Measurements from ENCODE around the gene BHLHA15. TPM values are rescaled to one million over a fixed set of nuclear protein-coding genes. Genes with fewer than 3 reads are reported as not detected.

Gene BHLHA15
- total and polyA plus RNA-seq, 9 of the 15 experiments (the other 6 are each of a cell fraction or from before 2014, with no cell fraction given): 0.22 to 2.0 (median 1.1) TPM; not detected in 4

GRCh38 chr7:98168181-98168903 lies 42.9 kb upstream of the BHLHA15 start (continued):
- TF ChIP-seq UBTF (IDR thresholded peaks at IDR 0.05; ENCODE audit: borderline replicate concordance in 1 of 2, low read depth in 2 of 2, low read length in 2 of 2) (no peak), SRF (CRISPR knock-in tag; IDR thresholded peaks at IDR 0.05) (no peak), ZNF507 (tag; conservative IDR thresholded peaks at IDR 0.05) (no peak), FOSL1 (tag; conservative IDR thresholded peaks at IDR 0.05) (peak; percentile 77), ZBTB43 (CRISPR knock-in tag; IDR thresholded peaks at IDR 0.05) (no peak), RBBP5 (IDR thresholded peaks at IDR 0.05; ENCODE audit: borderline replicate concordance, insufficient read depth, low read length, poor library complexity, severe bottlenecking) (no peak), CHCHD3 (CRISPR knock-in tag; IDR thresholded peaks at IDR 0.05) (no peak), ZNF224 (CRISPR knock-in tag; IDR thresholded peaks at IDR 0.05) (no peak), ARID2 (IDR thresholded peaks at IDR 0.05) (peak; percentile 57; the same call in 1 of the 2 replicates), SIX5 (IDR thresholded peaks at IDR 0.05; ENCODE audit: borderline replicate concordance in 1 of 2, insufficient read depth in 1 of 2, low read depth in 1 of 2, low read length in 2 of 2) (no peak), PRMT5 (CRISPR knock-in tag; IDR thresholded peaks at IDR 0.05) (no peak), STAG1 (CRISPR knock-in tag; IDR thresholded peaks at IDR 0.05; ENCODE audit: borderline replicate concordance) (no peak; the same call in 1 of the 2 replicates), HIVEP1 (CRISPR knock-in tag; IDR thresholded peaks at IDR 0.05) (no peak), ILK (tag; IDR thresholded peaks at IDR 0.05; ENCODE audit: borderline replicate concordance, low read depth) (no peak), HMBOX1 (IDR thresholded peaks at IDR 0.05) (no peak), SMARCA4 (IDR thresholded peaks at IDR 0.05) (peak; percentile 18; the same call in 1 of the 2 replicates), RBM17 (IDR thresholded peaks at IDR 0.05; ENCODE audit: borderline replicate concordance, low read depth, low read length) (no peak), KLF10 (CRISPR knock-in tag; IDR thresholded peaks at IDR 0.05) (no peak), EP300 (IDR thresholded peaks at IDR 0.05; ENCODE audit: low read length) (0 out of 2 replicates have a peak, but pooled peaks have one; percentile 21), ZNF277 (CRISPR knock-in tag; IDR thresholded peaks at IDR 0.05; ENCODE audit: borderline replicate concordance) (no peak), YY1 (IDR thresholded peaks at IDR 0.05; ENCODE audit: borderline replicate concordance in 1 of 3, control insufficient read depth in 1 of 3, extremely low read depth in 1 of 3, insufficient read depth in 3 of 3, insufficient read length in 1 of 3, insufficient replicate concordance in 2 of 3, low read depth in 1 of 3, low read length in 2 of 3) (no peak)

Data from K562 (cell line).